ENCODE data around the gene DENND1A.

The DENND1A gene

GRCh38 chr9:123959787-123960186, 29.9 kb upstream of the DENND1A start:
- TF ChIP-seq CTCF (IDR thresholded peaks at IDR 0.05; ENCODE audit: borderline replicate concordance, control extremely low read depth, extremely low read depth, insufficient read depth, missing control alignments), result no peak
- DNase-seq (ENCODE audit: low spot score), result no peak
- in situ Hi-C loops (cut with MboI; ENCODE audit: low sequenced_read_pairs, unreplicated experiment), result no loop called here

- TF ChIP-seq CTCF (IDR thresholded peaks at IDR 0.05; ENCODE audit: borderline replicate concordance, control extremely low read depth, extremely low read depth, insufficient read depth, missing control alignments), result no peak
- no peak for DNase-seq (ENCODE audit: low spot score)
- in situ Hi-C loops (cut with MboI; ENCODE audit: low sequenced_read_pairs, unreplicated experiment), result no loop called here
Observed at GRCh38 chr9:123957731-123958130, 27.8 kb upstream of the DENND1A start.

DNA sequence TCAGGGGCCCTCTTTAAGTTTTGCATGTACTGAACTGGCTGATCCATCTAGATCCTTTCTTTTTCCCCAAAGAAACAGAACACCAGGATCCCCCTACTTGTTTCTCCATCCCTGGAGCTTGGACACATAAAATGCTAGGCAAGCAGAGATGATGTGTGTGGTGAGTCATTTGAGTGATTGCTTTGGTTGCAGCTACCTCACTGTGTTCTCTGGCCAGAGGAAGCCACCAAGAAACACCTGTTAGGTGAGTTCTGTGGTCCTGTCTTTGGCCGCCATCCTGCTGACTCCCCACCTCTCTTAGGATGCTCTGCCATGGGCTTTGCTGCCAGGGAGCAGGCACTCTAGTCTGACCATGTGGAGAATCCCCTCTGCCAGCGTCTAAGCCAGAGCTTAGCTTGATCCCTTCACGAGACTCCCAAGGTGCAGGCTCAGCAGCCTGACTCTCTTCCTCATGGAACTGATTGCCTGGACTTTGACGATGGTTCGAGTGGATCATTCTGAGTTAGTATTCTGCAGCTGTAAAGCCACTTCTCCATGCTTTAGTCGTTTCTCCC, 27.3 kb upstream of the DENND1A start:
- no peak for TF ChIP-seq CTCF (IDR thresholded peaks at IDR 0.05; ENCODE audit: borderline replicate concordance, control extremely low read depth, extremely low read depth, insufficient read depth, missing control alignments)
- in situ Hi-C loops (cut with MboI; ENCODE audit: low sequenced_read_pairs, unreplicated experiment), result no loop called here
- DNase-seq (ENCODE audit: low spot score), result no peak

DNA sequence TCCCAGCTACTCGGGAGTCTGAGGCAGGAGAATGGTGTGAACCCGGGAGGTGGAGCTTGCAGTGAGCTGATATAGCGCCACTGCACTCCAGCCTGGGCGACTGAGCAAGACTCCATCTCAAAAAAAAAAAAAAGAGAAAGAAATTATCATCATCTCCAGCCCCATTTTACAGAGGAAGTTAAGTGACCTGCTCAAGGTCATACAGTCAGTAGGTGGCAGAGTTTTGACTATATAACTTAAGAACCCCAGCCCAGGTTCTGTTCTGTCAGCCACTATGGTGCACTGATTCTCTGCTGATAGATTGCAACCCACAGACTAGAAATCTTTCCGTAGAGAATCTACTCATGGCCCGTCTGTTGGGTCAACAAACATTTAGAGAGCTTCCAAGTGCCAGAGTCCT, 25.7 kb upstream of the DENND1A start:
- TF ChIP-seq CTCF (IDR thresholded peaks at IDR 0.05; ENCODE audit: borderline replicate concordance, control extremely low read depth, extremely low read depth, insufficient read depth, missing control alignments), result no peak
- DNase-seq (ENCODE audit: low spot score), result no peak
- in situ Hi-C loops (cut with MboI; ENCODE audit: low sequenced_read_pairs, unreplicated experiment), result no loop called here

DNA sequence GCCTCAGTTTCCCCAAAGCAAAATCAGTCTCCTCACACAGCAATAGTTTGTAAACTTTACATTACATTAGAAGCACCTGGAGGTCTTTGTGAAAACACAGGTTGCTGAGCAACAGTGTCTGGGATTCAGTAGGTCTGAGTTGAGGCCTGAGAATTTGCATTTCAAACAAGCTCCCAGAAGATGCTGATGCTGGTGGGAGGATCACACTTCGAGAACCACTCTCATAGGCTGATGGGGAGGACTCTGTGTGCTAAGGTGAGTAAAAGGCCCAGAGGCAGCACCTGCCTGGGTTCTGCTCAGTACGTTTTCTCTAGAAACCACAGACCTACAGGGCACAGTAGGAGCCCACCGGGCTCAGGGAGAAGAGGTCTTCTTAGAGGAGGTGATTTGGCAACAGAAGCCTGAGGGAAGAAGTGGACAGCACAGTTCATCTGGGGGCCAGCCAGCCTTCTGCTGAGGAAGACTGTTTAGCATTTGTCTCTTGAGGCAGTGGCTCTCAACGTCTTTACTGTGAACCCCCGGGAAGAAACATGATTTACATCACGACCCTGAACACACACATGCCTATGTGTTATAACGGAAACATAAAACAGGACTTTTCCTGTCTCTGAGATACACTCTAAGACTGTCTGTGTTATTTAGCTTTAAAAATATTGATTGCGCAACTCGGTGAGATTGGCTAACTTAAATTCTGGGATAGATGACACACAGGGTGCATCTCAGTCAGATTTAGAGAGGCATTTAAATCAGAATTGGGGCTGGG, 24.8 kb upstream of the DENND1A start:
- TF ChIP-seq CTCF (IDR thresholded peaks at IDR 0.05; ENCODE audit: borderline replicate concordance, control extremely low read depth, extremely low read depth, insufficient read depth, missing control alignments), result no peak
- no peak for DNase-seq (ENCODE audit: low spot score)
- in situ Hi-C loops (cut with MboI; ENCODE audit: low sequenced_read_pairs, unreplicated experiment), result no loop called here

DNA sequence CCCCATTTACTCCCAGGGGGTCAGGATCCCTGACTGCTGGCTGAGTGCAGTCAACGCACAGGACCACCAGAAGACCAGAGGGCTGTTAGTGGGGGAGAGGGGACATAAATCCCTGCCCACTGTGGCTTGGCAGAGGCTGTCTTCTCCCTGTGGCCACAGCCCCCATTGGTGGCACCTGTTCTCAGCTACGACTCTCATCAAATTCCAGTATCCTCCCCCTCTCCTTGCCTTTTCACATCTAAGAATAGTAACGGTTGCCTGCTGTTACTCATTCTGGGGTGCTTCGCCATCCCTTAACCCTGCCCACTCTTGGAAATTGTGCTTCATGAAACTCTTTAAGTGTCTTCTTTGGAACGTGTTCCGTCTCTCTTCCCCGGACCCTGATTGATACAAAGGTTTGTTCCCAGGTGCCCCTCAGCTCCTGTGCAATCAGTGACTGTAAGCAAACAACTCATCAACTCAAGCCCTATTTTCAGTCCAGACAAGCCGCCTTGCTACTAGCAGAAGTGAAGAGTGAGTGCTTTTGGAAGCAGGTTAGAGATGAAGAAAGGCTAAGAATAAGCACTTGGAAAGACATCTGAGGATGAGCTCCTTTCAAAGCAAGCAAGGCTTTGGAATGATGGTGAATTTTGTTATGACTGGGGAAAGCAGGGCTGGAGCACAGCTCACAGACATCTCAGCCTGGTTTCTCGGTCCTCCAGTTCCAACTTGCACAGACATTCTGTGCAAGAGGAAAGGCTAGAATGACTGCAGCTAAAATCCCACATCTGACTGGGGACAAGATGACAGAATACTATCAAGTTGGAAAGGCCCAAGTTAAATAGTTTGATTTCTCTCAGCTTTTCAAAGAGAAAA, 22.9 kb upstream of the DENND1A start:
- DNase-seq (ENCODE audit: low spot score), result no peak
- in situ Hi-C loops (cut with MboI; ENCODE audit: low sequenced_read_pairs, unreplicated experiment), result no loop called here
- no peak for TF ChIP-seq CTCF (IDR thresholded peaks at IDR 0.05; ENCODE audit: borderline replicate concordance, control extremely low read depth, extremely low read depth, insufficient read depth, missing control alignments)
